Fibroblast of skin of scalp (primary cell): ENCODE data around the gene HOXA5. TPM values are rescaled to one million over a fixed set of nuclear protein-coding genes. Genes with fewer than 3 reads are reported as not detected.
A peak's percentile ranks its signal among the peaks of the same experiment; 100 is the strongest.

Experiments
- DNase-seq: peaks from one replicate; pipeline ENCODE4 v3.0.0-alpha.2; 2013
- polyA plus RNA-seq, 2 experiments: library from polyadenylated mRNA; unstranded; fragments of 120-200 nt; gene quantifications; one replicate each; pipeline ENCODE4 v1.2.1, GENCODE V29; 2013; ENCODE audit not compliant: insufficient read length in 2 of 2

The HOXA5 gene
- not detected for polyA plus RNA-seq (2013, experiment 1 of 2; ENCODE audit: insufficient read length)
- polyA plus RNA-seq (2013, experiment 2 of 2; ENCODE audit: insufficient read length), result 0.68 TPM

GRCh38 chr7:27143023-27143949 is at the start of gene HOXA5:
Gene HOXA5 (minus strand): TSS chr7:27143681. CDS start chr7:27143607, 74 bp downstream.
- DNase-seq, result no peak

GRCh38 chr7:27192546-27193334 is 49.3 kb upstream of the HOXA5 start:
- DNase-seq, result no peak

- no peak for DNase-seq
Measured at GRCh38 chr7:27191833-27192545, 48.5 kb upstream of the HOXA5 start.

- DNase-seq, result no peak
Measured at GRCh38 chr7:27191161-27191731, 47.8 kb upstream of the HOXA5 start.

GRCh38 chr7:27189997-27190748 is 46.7 kb upstream of the HOXA5 start:
- DNase-seq, result no peak

GRCh38 chr7:27189295-27189996 is 46.0 kb upstream of the HOXA5 start:
- no peak for DNase-seq

DNA sequence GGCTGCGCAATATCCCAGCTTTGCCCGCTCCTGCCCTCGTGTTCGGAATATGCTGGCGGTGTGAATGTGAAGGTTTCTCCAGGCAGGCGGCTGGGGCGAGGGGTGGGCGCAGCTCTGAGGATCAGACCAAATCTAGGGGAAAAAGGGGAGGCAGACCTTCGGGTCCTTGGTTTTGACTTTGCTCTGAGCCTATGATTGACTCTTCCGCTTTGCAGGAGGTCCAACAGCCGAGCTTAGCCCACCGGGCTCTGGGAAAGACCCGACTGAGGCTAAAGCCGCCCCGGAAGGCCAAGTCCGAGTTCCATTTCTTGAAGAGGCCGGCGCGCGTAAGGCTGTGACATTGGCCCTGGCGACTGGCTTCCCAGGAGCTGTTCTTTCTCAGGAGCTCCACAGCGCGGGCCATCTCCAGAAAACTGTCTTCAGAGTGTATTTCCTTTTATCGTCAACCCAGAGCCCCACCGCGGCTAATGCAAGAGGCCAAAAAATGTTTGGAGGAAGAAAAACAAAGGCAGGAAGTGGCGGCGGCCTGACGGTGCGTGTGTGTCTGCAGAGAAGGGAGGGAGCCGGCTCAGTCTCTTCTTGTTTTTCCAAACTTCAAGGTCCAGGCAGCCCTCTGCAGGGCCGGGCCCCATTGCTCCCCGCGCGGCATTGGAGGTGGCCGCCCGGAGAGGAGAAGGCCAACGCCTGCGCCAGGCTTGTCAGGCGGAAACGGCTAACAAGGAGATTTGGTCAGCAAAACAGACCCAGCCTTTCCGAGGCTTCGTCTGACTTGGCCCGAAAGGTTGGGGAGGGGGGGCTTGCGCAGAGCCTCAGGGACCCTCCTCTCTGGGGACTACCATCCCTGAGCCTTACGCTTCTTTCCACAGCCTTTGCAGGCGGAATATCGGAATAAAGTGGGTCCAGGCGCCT is 45.2 kb upstream of the HOXA5 start:
- no peak for DNase-seq

DNA sequence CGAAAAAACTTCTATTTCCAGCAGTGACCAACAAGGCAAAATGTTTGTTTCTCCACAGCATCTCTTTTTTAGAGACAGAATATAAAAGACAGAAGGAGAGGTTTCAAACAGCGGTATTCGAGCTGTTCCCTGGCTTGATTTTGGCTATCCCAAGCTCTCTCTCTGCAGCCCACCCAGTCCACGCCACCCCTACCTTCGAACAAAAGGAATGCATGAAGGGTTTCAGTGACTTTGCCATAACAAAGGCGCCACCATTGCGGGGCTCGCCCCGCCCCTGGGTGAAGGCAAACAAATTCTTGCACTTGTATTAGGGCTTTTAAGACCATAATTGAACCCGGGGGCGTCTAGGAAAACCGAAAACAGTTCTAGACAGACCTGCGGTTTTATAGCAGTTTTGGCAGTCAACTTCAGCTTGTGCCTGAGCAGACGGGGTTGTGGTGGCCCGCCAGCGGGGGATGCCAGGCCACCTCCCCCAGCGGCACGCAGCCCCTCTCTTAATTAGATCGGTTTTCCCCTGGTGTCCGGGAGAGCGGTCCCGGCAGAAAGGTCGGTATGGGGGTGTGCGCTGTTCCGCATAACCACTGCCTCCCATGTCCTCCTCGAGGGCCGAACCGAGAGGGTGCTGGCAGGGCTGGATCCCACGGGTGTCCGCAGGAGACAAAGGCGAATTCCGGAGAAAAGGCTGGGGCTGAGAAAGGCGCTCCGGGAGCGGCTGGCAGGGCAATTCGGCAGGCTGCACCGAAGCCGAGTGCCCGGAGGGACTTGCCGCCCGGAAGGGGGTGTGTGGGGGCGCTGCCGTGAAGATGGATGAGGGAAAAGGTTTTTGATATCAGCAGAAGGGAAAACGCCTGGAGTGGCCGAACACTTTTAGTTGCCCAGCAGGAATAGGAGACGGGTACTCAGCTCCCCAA is 44.2 kb upstream of the HOXA5 start:
- DNase-seq, result no peak

- DNase-seq, result no peak
Measured at GRCh38 chr7:27186668-27187474, 43.4 kb upstream of the HOXA5 start.

GRCh38 chr7:27185854-27186667 is 42.6 kb upstream of the HOXA5 start:
- DNase-seq, result no peak

DNA sequence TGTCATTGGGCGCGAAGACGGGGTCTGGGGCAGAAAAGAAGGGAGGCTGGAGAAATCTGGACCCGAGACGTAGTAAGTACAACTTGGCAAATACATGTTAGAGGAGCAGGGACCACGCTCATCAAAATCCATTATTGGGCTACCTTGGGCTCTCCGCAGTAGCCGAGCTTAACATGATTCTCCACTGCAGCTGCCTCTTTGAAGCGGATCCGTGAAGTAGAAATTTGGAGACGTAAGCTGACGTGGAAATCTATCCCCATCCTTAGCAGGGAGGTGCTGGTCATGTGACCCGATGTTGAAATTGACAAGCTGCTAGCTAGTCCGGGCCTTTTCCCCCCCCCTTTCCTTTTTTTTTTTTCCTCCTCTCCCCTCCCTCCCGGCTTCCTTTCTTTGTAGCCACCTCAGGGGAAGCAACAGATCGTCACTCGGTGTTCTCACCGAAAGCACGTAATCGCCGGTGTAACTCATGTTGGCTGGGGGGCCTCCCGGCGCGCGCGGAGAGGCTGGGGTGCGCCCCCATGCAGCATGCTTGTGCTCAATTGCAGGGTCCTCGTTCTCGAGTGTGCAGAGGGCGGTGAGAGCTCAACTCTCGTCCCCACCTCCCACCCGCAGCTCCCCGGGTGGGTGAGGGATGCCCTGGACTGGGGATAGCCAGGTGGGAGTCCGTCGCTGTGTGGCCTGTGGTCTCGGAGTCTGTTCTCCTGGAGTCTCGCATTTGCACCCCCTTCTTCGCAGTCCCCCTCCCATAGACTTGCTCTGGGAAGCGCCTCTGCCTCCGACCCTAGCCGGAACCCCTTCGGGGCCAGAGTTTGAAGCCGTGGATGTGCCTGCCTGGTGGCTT is 41.8 kb upstream of the HOXA5 start, which contains the start of gene HOXA11:
HOXA11 (minus strand) TSS at position 220 of the 841 bp plus-strand sequence; CDS start at position 132, 88 bp downstream.
- no peak for DNase-seq

- peak; percentile 16 for DNase-seq
Measured at GRCh38 chr7:27184337-27185012, 41.0 kb upstream of the HOXA5 start.

GRCh38 chr7:27183682-27184336 is 40.3 kb upstream of the HOXA5 start:
- no peak for DNase-seq

GRCh38 chr7:27182861-27183681 is 39.6 kb upstream of the HOXA5 start:
- DNase-seq, result no peak
